Smooth muscle cell (in vitro differentiated cells): ENCODE data around the gene DGKH. TPM values are rescaled to one million over a fixed set of nuclear protein-coding genes. Genes with fewer than 3 reads are reported as not detected.

Experiments used
- DNase-seq: peaks from one replicate; lab custom pipeline; 2025; ENCODE audit not compliant: unreplicated experiment; lab: John Stamatoyannopoulos, UW
- H2AFZ ChIP-seq: fragments of 200-600 bp; sonication (generic); 2 replicates; pipeline ENCODE4 v1.6.0; 2016; ENCODE audit warnings: antibody characterized with exemption, low read depth, mild to moderate bottlenecking
- H3F3A ChIP-seq: fragments of 200-600 bp; sonication (generic); 2 replicates; pipeline ENCODE4 v1.6.0; 2017; ENCODE audit warnings: antibody characterized with exemption, low read depth
- H3K27ac ChIP-seq: fragments of 200-600 bp; sonication (generic); 2 replicates; pipeline ENCODE4 v1.5.1; 2016; ENCODE audit warnings: low read depth, mild to moderate bottlenecking
- H3K27me3 ChIP-seq: fragments of 200-600 bp; sonication (generic); 2 replicates; pipeline ENCODE4 v1.6.1; 2016; ENCODE audit warnings: low read depth, mild to moderate bottlenecking
- H3K36me3 ChIP-seq: fragments of 200-600 bp; sonication (generic); 2 replicates; pipeline ENCODE4 v1.5.1; 2016; ENCODE audit warnings: low read depth
- H3K4me1 ChIP-seq: fragments of 200-600 bp; sonication (generic); 2 replicates; pipeline ENCODE4 v1.5.1; 2016; ENCODE audit warnings: low read depth
- H3K4me2 ChIP-seq: fragments of 200-600 bp; sonication (generic); 2 replicates; pipeline ENCODE4 v1.6.0; 2016; ENCODE audit warnings: mild to moderate bottlenecking
- H3K4me3 ChIP-seq: fragments of 200-600 bp; sonication (generic); 2 replicates; pipeline ENCODE4 v1.5.1; 2016; ENCODE audit warnings: mild to moderate bottlenecking
- H3K79me2 ChIP-seq: fragments of 200-600 bp; sonication (generic); 2 replicates; pipeline ENCODE4 v1.6.0; 2016; ENCODE audit warnings: low read depth, mild to moderate bottlenecking
- H3K9ac ChIP-seq: fragments of 200-600 bp; sonication (generic); 2 replicates; pipeline ENCODE4 v1.6.0; 2016; ENCODE audit warnings: low read depth
- H3K9me3 ChIP-seq: fragments of 200-600 bp; sonication (generic); replicated peaks from 2 replicates; pipeline ENCODE4 v1.5.1; 2016; ENCODE audit warnings: low read depth
- H4K20me1 ChIP-seq: fragments of 200-600 bp; sonication (generic); 2 replicates; pipeline ENCODE4 v1.6.0; 2016; ENCODE audit warnings: low read depth
- CTCF ChIP-seq: fragments of 200-600 bp; sonication (generic); IDR thresholded peaks from 2 replicates; pipeline ENCODE4 v1.5.1; 2017; ENCODE audit warnings: borderline replicate concordance, mild to moderate bottlenecking, antibody characterized with exemption; ENCODE audit not compliant: insufficient read depth, poor library complexity, severe bottlenecking
- WGBS: methylation state at CpG from one replicate; pipeline ENCODE4 v1.1.7; 2016; ENCODE audit warnings: low lambda C conversion rate; 5-methylcytosine and 5-hydroxymethylcytosine counted together
- polyA plus RNA-seq: library from polyadenylated mRNA; unstranded; fragments of >200 nt; fragmentation: Nextera tagmentation; extraction: Ambion mirVana; gene quantifications from 2 replicates; pipeline ENCODE4 v1.2.1, GENCODE V29; 2016
- total RNA-seq: library from RNA; depleted of rRNA; stranded (reverse); fragments of >200 nt; gene quantifications from 2 replicates; pipeline ENCODE4 v1.2.3, GENCODE V29; 2014

Gene DGKH
- total and polyA plus RNA-seq, 2 experiments from 2014 or later: 1.3 to 6.8 TPM

GRCh38 chr13:42054798-42055499 lies 6.5 kb downstream of the DGKH start:
- Histone ChIP-seq H3K9me3 (no peaks in the 10 kb centered on the region), H3K4me1 (no peaks in the 10 kb centered on the region), H3K4me2 (no peak overlapping the region), H3F3A (no peaks in the 10 kb centered on the region), H2AFZ (no peak overlapping the region), H3K4me3 (no peak overlapping the region), H3K79me2 (peaks cover 21% of the 10 kb centered on the region), H3K36me3 (peaks cover 6% of the 10 kb centered on the region), H3K27ac (no peak overlapping the region), H3K9ac (no peak overlapping the region), H3K27me3 (no peaks in the 10 kb centered on the region), H4K20me1 (peaks cover 3% of the 10 kb centered on the region)
- no peak for DNase-seq
- TF ChIP-seq CTCF: no peak
- 92% methylated on average over 5 of the region's 5 CpGs for WGBS

GRCh38 chr13:42055500-42056085 lies 7.1 kb downstream of the DGKH start:
- Histone ChIP-seq H3K4me3 (no peak overlapping the region), H3F3A (no peaks in the 10 kb centered on the region), H2AFZ (no peak overlapping the region), H4K20me1 (peaks cover 3% of the 10 kb centered on the region), H3K27me3 (no peaks in the 10 kb centered on the region), H3K36me3 (peaks cover 6% of the 10 kb centered on the region), H3K9me3 (no peaks in the 10 kb centered on the region), H3K27ac (no peak overlapping the region), H3K4me1 (no peaks in the 10 kb centered on the region), H3K79me2 (peaks cover 21% of the 10 kb centered on the region), H3K4me2 (no peak overlapping the region), H3K9ac (no peak overlapping the region)
- no peak for TF ChIP-seq CTCF
- DNase-seq: no peak
- 85% methylated on average over 6 of the region's 6 CpGs for WGBS

GRCh38 chr13:42056146-42056545 lies 7.7 kb downstream of the DGKH start:
- Histone ChIP-seq H3K9ac (no peak overlapping the region), H3K36me3 (peaks cover 6% of the 10 kb centered on the region), H3K4me3 (no peak overlapping the region), H3K27ac (no peak overlapping the region), H3K79me2 (peaks cover 21% of the 10 kb centered on the region), H3F3A (no peaks in the 10 kb centered on the region), H4K20me1 (peaks cover 3% of the 10 kb centered on the region), H3K27me3 (no peaks in the 10 kb centered on the region), H3K4me1 (no peaks in the 10 kb centered on the region), H3K9me3 (no peaks in the 10 kb centered on the region), H2AFZ (no peak overlapping the region), H3K4me2 (no peak overlapping the region)
- 46% methylated on average over 1 of the region's 1 CpG for WGBS
- DNase-seq: no peak
- TF ChIP-seq CTCF: no peak
